Activated CD4-positive, alpha-beta T cell treated with anti-CD3 and anti-CD28 coated beads, Interleukin-2, amount 10 ng/mL, durations not matched to agents 7 days and 5 days (primary cell): ENCODE data around the gene OR2G6. TPM values are rescaled to one million over a fixed set of nuclear protein-coding genes. Genes with fewer than 3 reads are reported as not detected.
"Not testable (repeated sequence)": the region's sequence is repeated elsewhere in the genome, so short reads cannot be mapped to it uniquely, and the experiment has no call there.

Experiments
- CTCF ChIA-PET: fragments of 350-600 bp; sonication (Branson Sonifier 250); formaldehyde crosslinking; loops from one replicate; lab custom pipeline; 2021; ENCODE audit warnings: antibody characterized with exemption; lab: Charles Lee
- POLR2A ChIA-PET: fragments of 350-600 bp; sonication (Branson Sonifier 250); formaldehyde crosslinking; loops from one replicate; lab custom pipeline; 2021; ENCODE audit warnings: antibody characterized with exemption; lab: Charles Lee
- DNase-seq: peaks from one replicate; pipeline ENCODE4 v3.0.0-alpha.2; 2020
- H3K27ac Mint-ChIP-seq: one replicate; pipeline ENCODE4 v1.8.0; 2021; ENCODE audit warnings: mild to moderate bottlenecking, moderate library complexity, mixed read lengths
- H3K27me3 Mint-ChIP-seq: one replicate; pipeline ENCODE4 v1.8.0; 2021; ENCODE audit warnings: mixed read lengths
- H3K36me3 Mint-ChIP-seq: one replicate; pipeline ENCODE4 v1.8.0; 2021; ENCODE audit warnings: low read depth, mixed read lengths
- H3K4me1 Mint-ChIP-seq: one replicate; pipeline ENCODE4 v1.8.0; 2021; ENCODE audit warnings: mixed read lengths
- H3K4me3 Mint-ChIP-seq: one replicate; pipeline ENCODE4 v1.8.0; 2021; ENCODE audit warnings: mild to moderate bottlenecking, moderate library complexity, mixed read lengths
- H3K9me3 Mint-ChIP-seq: one replicate; pipeline ENCODE4 v1.8.0; 2021; ENCODE audit warnings: mixed read lengths
- total RNA-seq, 2 experiments: library from RNA; stranded (reverse); gene quantifications; one replicate each; pipeline ENCODE4 v1.2.3, GENCODE V29; 2021

Gene OR2G6
- total RNA-seq: not detected

- H3K36me3 Mint-ChIP-seq, H3K4me3 Mint-ChIP-seq, H3K9me3 Mint-ChIP-seq, H3K4me1 Mint-ChIP-seq, H3K27ac Mint-ChIP-seq, H3K27me3 Mint-ChIP-seq, DNase-seq, CTCF ChIA-PET, POLR2A ChIA-PET: not testable (repeated sequence)
These were observed at the start of gene OR2G6 for GRCh38 chr1:248507773-248508172. TSS of gene OR2G6 (plus strand) at chr1:248508073. CDS start at chr1:248521647, 13,574 bp downstream.

- H3K27ac Mint-ChIP-seq, H3K4me3 Mint-ChIP-seq, H3K27me3 Mint-ChIP-seq, H3K36me3 Mint-ChIP-seq, DNase-seq, H3K4me1 Mint-ChIP-seq, CTCF ChIA-PET, H3K9me3 Mint-ChIP-seq, POLR2A ChIA-PET: not testable (repeated sequence)
These were observed 48.8 kb upstream of the OR2G6 start for GRCh38 chr1:248459117-248459516.

- no peak overlapping the region for H3K27ac Mint-ChIP-seq
- no peaks in the 10 kb centered on the region for H3K4me1 Mint-ChIP-seq
- DNase-seq: no peak
- H3K27me3 Mint-ChIP-seq: peaks cover 9% of the 10 kb centered on the region
- H3K36me3 Mint-ChIP-seq: peaks cover 3% of the 10 kb centered on the region
- peaks cover 6% of the 10 kb centered on the region for H3K9me3 Mint-ChIP-seq
- ChIA-PET POLR2A (no interaction called here), CTCF (no interaction called here)
- H3K4me3 Mint-ChIP-seq: no peak overlapping the region
These were observed 36.7 kb upstream of the OR2G6 start for GRCh38 chr1:248471154-248471553.

GRCh38 chr1:248472111-248472510 is 35.8 kb upstream of the OR2G6 start:
- POLR2A ChIA-PET, CTCF ChIA-PET: not testable (repeated sequence)

GRCh38 chr1:248473051-248473450 is 34.8 kb upstream of the OR2G6 start, which contains the start of gene OR2T3:
TSS of gene OR2T3 (plus strand) at chr1:248473351. CDS start at chr1:248473351, 0 bp downstream.
- H3K27ac Mint-ChIP-seq, H3K9me3 Mint-ChIP-seq, H3K4me3 Mint-ChIP-seq, H3K36me3 Mint-ChIP-seq, DNase-seq, H3K4me1 Mint-ChIP-seq, POLR2A ChIA-PET, CTCF ChIA-PET, H3K27me3 Mint-ChIP-seq: not testable (repeated sequence)

More at GRCh38 chr1:248472111-248472510, 35.8 kb upstream of the OR2G6 start:
- DNase-seq, H3K27ac Mint-ChIP-seq, H3K9me3 Mint-ChIP-seq, H3K4me3 Mint-ChIP-seq, H3K4me1 Mint-ChIP-seq, H3K36me3 Mint-ChIP-seq, H3K27me3 Mint-ChIP-seq: not testable (repeated sequence)

- H3K27ac Mint-ChIP-seq, H3K4me3 Mint-ChIP-seq, CTCF ChIA-PET, H3K9me3 Mint-ChIP-seq, H3K4me1 Mint-ChIP-seq, H3K27me3 Mint-ChIP-seq, DNase-seq, POLR2A ChIA-PET, H3K36me3 Mint-ChIP-seq: not testable (repeated sequence)
These were observed 32.2 kb upstream of the OR2G6 start for GRCh38 chr1:248475660-248476059.

- CTCF ChIA-PET, H3K27me3 Mint-ChIP-seq, H3K9me3 Mint-ChIP-seq, POLR2A ChIA-PET, H3K4me1 Mint-ChIP-seq, H3K36me3 Mint-ChIP-seq: not testable (repeated sequence)
- peak; percentile 68 for DNase-seq
- Mint-ChIP-seq H3K27ac (peak overlapping the region; percentile 94), H3K4me3 (peak overlapping the region; percentile 75)
These were observed 25.9 kb upstream of the OR2G6 start for GRCh38 chr1:248481686-248482579.

- H3K4me3 Mint-ChIP-seq, H3K36me3 Mint-ChIP-seq, CTCF ChIA-PET, DNase-seq, H3K27ac Mint-ChIP-seq, H3K27me3 Mint-ChIP-seq, POLR2A ChIA-PET, H3K9me3 Mint-ChIP-seq, H3K4me1 Mint-ChIP-seq: not testable (repeated sequence)
These were observed 19.6 kb upstream of the OR2G6 start, which contains the start of gene OR2T5 for GRCh38 chr1:248488289-248488688. TSS of gene OR2T5 (plus strand) at chr1:248488589. CDS start at chr1:248488589, 0 bp downstream.

- H3K9me3 Mint-ChIP-seq, POLR2A ChIA-PET, H3K4me1 Mint-ChIP-seq, H3K27ac Mint-ChIP-seq, H3K36me3 Mint-ChIP-seq, H3K4me3 Mint-ChIP-seq, H3K27me3 Mint-ChIP-seq, DNase-seq, CTCF ChIA-PET: not testable (repeated sequence)
These were observed 11.2 kb upstream of the OR2G6 start for GRCh38 chr1:248496661-248497060.

GRCh38 chr1:248500305-248501035 is 7.4 kb upstream of the OR2G6 start:
- not testable (repeated sequence) for H3K27me3 Mint-ChIP-seq

GRCh38 chr1:248510217-248510616 is 2.3 kb downstream of the OR2G6 start:
- H3K4me1 Mint-ChIP-seq, H3K27me3 Mint-ChIP-seq, POLR2A ChIA-PET, H3K4me3 Mint-ChIP-seq, H3K27ac Mint-ChIP-seq, DNase-seq, CTCF ChIA-PET, H3K9me3 Mint-ChIP-seq, H3K36me3 Mint-ChIP-seq: not testable (repeated sequence)

More at GRCh38 chr1:248500305-248501035, 7.4 kb upstream of the OR2G6 start:
- H3K4me1 Mint-ChIP-seq, POLR2A ChIA-PET, DNase-seq, H3K36me3 Mint-ChIP-seq, H3K9me3 Mint-ChIP-seq, H3K27ac Mint-ChIP-seq, H3K4me3 Mint-ChIP-seq, CTCF ChIA-PET: not testable (repeated sequence)

GRCh38 chr1:248521856-248522255 is 14.0 kb downstream of the OR2G6 start:
- Mint-ChIP-seq H3K9me3 (peaks cover 3% of the 10 kb centered on the region), H3K4me3 (no peak overlapping the region), H3K27me3 (peaks cover 5% of the 10 kb centered on the region), H3K36me3 (no peaks in the 10 kb centered on the region), H3K27ac (no peak overlapping the region), H3K4me1 (no peaks in the 10 kb centered on the region)
- CTCF ChIA-PET: no interaction called here
- POLR2A ChIA-PET: no interaction called here
- no peak for DNase-seq

GRCh38 chr1:248537449-248537848 is 29.6 kb downstream of the OR2G6 start:
- H3K9me3 Mint-ChIP-seq, CTCF ChIA-PET, H3K27ac Mint-ChIP-seq, DNase-seq, H3K36me3 Mint-ChIP-seq, POLR2A ChIA-PET, H3K4me1 Mint-ChIP-seq, H3K27me3 Mint-ChIP-seq, H3K4me3 Mint-ChIP-seq: not testable (repeated sequence)
